ENCODE data around the gene EMC1.

Gene EMC1

DNA sequence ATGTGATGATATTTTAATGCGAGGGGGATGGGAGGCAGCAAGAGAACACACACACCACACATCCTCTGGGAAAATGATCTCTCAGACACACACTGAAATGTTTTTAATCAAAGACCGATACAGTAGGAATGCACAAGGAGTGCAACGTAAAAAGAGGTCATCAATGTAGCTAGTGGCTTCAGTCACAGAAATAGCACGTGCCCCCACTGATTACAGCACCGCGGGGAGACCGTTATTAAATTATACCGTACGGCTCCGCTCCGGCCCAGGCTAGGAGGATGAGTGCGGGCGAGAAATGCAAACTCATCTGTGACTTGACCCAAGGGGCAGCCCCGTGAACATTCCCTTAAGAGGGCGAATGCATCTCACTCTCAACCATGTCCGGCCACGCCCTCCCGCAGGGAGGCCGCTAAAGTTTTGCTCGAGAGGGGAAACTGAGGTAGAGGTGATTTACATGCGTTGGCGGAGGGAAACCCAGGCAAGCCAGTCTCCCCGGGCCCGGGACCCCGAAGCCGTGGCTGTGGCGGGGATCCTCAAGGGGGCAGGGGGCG is 41.8 kb downstream of the EMC1 start:
- TF ChIP-seq RAD21 (IDR thresholded peaks at IDR 0.05; ENCODE audit: low read depth) (no peak), EGR1 (IDR thresholded peaks at IDR 0.05) (no peak), FOXM1 (IDR thresholded peaks at IDR 0.05; ENCODE audit: borderline replicate concordance, low read depth) (no peak), EP300 (IDR thresholded peaks at IDR 0.05; ENCODE audit: borderline replicate concordance) (no peak), TCF12 (IDR thresholded peaks at IDR 0.05; ENCODE audit: low read depth) (no peak; the same call in 1 of the 2 replicates), TEAD4 (IDR thresholded peaks at IDR 0.05) (no peak), CEBPB (IDR thresholded peaks at IDR 0.05) (no peak), TAF1 (IDR thresholded peaks at IDR 0.05; ENCODE audit: low read depth) (no peak), CREB1 (IDR thresholded peaks at IDR 0.05; ENCODE audit: low read depth) (no peak), YY1 (IDR thresholded peaks at IDR 0.05; ENCODE audit: low read depth) (no peak), NFIC (IDR thresholded peaks at IDR 0.05) (no peak), ZBTB7A (IDR thresholded peaks at IDR 0.05; ENCODE audit: low read depth) (no peak; the same call in 1 of the 2 replicates)
- TF ChIP-seq, protein P1, sequence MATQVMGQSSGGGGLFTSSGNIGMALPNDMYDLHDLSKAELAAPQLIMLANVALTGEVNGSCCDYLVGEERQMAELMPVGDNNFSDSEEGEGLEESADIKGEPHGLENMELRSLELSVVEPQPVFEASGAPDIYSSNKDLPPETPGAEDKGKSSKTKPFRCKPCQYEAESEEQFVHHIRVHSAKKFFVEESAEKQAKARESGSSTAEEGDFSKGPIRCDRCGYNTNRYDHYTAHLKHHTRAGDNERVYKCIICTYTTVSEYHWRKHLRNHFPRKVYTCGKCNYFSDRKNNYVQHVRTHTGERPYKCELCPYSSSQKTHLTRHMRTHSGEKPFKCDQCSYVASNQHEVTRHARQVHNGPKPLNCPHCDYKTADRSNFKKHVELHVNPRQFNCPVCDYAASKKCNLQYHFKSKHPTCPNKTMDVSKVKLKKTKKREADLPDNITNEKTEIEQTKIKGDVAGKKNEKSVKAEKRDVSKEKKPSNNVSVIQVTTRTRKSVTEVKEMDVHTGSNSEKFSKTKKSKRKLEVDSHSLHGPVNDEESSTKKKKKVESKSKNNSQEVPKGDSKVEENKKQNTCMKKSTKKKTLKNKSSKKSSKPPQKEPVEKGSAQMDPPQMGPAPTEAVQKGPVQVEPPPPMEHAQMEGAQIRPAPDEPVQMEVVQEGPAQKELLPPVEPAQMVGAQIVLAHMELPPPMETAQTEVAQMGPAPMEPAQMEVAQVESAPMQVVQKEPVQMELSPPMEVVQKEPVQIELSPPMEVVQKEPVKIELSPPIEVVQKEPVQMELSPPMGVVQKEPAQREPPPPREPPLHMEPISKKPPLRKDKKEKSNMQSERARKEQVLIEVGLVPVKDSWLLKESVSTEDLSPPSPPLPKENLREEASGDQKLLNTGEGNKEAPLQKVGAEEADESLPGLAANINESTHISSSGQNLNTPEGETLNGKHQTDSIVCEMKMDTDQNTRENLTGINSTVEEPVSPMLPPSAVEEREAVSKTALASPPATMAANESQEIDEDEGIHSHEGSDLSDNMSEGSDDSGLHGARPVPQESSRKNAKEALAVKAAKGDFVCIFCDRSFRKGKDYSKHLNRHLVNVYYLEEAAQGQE (IDR thresholded peaks at IDR 0.05; ENCODE audit: low read depth): no peak
- TF ChIP-seq, protein P2, sequence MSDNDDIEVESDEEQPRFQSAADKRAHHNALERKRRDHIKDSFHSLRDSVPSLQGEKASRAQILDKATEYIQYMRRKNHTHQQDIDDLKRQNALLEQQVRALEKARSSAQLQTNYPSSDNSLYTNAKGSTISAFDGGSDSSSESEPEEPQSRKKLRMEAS (IDR thresholded peaks at IDR 0.05): no peak
- TF ChIP-seq, protein P3, sequence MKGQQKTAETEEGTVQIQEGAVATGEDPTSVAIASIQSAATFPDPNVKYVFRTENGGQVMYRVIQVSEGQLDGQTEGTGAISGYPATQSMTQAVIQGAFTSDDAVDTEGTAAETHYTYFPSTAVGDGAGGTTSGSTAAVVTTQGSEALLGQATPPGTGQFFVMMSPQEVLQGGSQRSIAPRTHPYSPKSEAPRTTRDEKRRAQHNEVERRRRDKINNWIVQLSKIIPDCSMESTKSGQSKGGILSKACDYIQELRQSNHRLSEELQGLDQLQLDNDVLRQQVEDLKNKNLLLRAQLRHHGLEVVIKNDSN (IDR thresholded peaks at IDR 0.05): no peak

DNA sequence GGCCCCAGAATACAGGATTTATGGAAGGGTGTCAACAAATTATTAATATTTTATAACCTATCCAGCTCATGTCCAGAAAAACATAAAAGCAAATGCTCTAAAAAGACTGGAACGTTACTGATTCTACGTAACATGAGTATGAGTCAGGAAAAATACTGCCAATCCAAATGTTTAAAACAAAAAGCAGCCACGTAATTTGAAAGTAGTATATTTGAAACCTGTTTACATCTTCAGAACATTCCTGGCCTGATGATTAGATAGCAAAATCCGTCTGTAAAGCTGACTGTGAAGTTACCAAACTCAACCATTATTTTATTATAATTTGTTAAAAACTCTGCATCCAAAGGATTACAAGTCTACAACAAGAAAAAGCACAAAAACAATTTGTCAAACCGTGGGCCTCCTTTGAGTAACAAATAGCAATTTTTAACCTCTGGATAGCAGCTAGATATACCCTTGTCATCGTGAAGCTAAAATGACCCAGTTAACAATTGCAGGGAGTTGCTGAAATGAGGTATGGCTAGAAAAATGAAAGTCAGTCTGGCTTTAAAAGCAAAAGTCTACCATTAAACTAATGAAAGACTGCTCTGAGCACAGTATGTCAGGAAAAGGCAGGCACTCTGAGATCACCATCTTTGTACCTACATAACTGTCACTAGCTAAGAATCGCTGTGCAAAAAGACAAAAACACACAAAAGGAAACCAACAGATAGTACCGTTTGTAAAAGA is 42.5 kb downstream of the EMC1 start:
- TF ChIP-seq NFIC (IDR thresholded peaks at IDR 0.05) (no peak), YY1 (IDR thresholded peaks at IDR 0.05; ENCODE audit: low read depth) (no peak), RAD21 (IDR thresholded peaks at IDR 0.05; ENCODE audit: low read depth) (no peak), EGR1 (IDR thresholded peaks at IDR 0.05) (no peak), TEAD4 (IDR thresholded peaks at IDR 0.05) (no peak), FOXM1 (IDR thresholded peaks at IDR 0.05; ENCODE audit: borderline replicate concordance, low read depth) (no peak), CEBPB (IDR thresholded peaks at IDR 0.05) (no peak), EP300 (IDR thresholded peaks at IDR 0.05; ENCODE audit: borderline replicate concordance) (no peak), TCF12 (IDR thresholded peaks at IDR 0.05; ENCODE audit: low read depth) (no peak), TAF1 (IDR thresholded peaks at IDR 0.05; ENCODE audit: low read depth) (no peak), ZBTB7A (IDR thresholded peaks at IDR 0.05; ENCODE audit: low read depth) (no peak), CREB1 (IDR thresholded peaks at IDR 0.05; ENCODE audit: low read depth) (no peak)
- TF ChIP-seq, protein P1 (IDR thresholded peaks at IDR 0.05; ENCODE audit: low read depth): no peak
- TF ChIP-seq, protein P3 (IDR thresholded peaks at IDR 0.05): no peak
- TF ChIP-seq, protein P2 (IDR thresholded peaks at IDR 0.05): no peak

DNA sequence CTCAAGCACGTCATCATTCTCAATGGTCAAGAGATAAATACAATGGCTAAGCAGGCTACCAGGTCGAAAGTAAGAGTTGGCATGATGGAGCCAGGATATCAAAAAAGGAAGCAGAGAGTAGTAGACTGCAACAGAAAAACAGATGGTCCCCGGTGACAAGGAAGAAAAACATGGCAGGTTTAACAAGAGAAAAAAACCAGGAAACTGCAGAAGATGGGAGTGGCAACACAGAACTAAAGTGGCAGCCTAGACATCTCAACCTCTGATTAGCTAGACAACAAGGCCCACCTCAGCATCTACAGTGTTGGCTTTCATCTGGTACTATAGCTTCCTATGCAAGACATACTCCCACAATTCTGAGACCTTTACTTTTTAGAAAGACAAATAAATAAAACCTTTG is 44.4 kb downstream of the EMC1 start:
- no peak for TF ChIP-seq EGR1 (IDR thresholded peaks at IDR 0.05)
- TF ChIP-seq CEBPB (IDR thresholded peaks at IDR 0.05): no peak
- no peak for TF ChIP-seq CREB1 (IDR thresholded peaks at IDR 0.05; ENCODE audit: low read depth)
- TF ChIP-seq YY1 (IDR thresholded peaks at IDR 0.05; ENCODE audit: low read depth): no peak
- no peak for TF ChIP-seq TCF12 (IDR thresholded peaks at IDR 0.05; ENCODE audit: low read depth)
- no peak for TF ChIP-seq TAF1 (IDR thresholded peaks at IDR 0.05; ENCODE audit: low read depth)
- TF ChIP-seq, protein P2 (IDR thresholded peaks at IDR 0.05): no peak
- TF ChIP-seq, protein P1 (IDR thresholded peaks at IDR 0.05; ENCODE audit: low read depth): no peak
- TF ChIP-seq ZBTB7A (IDR thresholded peaks at IDR 0.05; ENCODE audit: low read depth): no peak
